ENCODE data around the gene KIAA1549.
"Not testable (repeated sequence)": the region's sequence is repeated elsewhere in the genome, so short reads cannot be mapped to it uniquely, and the experiment has no call there.

KIAA1549 gene

DNA sequence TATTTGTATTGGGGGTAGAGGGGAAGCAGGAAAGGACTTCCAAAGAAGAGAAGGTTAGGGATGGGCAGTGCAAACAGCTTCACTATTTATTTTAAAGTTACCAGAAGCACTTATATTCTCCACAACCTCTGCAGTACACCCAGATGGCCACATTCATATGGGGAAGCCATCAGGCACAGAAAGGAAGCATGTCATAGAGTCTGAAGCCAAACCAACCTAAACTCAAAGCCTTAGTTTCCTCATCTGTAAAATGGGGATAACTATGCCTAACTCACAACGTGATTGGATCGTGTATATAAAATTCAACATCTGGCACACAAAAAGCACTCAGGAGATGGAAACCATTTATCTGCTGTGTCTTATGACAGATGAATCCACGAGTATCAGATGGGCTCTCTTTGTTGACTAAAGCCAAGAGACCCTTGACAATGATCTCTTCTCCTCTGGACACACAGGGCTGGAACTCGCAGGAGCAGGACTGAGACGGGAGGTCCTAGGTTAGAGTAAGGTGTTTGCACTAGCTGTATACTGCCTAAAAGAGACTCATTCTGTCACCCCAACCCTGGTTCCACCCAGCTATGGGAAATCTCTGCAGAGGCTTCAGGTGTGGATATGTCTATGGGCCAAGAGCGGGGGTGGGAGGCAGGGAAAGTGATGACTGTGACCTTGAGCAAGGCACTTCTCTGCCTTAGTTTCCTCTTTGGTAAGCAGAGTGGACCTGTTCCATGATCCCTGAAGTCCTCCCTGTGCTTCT lies 1.8 kb downstream of the KIAA1549 start:
- H3K9me2 ChIP-seq (replicated peaks; ENCODE audit: insufficient read depth, low read length) = no peaks in the 10 kb centered on the region
- H4K20me1 ChIP-seq (ENCODE audit: low read depth, low read length) = no peaks in the 10 kb centered on the region
- no peak overlapping the region for H3K27ac ChIP-seq (ENCODE audit: low read depth, low read length)
- H3K36me3 ChIP-seq (ENCODE audit: low read length) = no peaks in the 10 kb centered on the region
- H3K27me3 ChIP-seq (ENCODE audit: low read length) = no peaks in the 10 kb centered on the region
- no peak overlapping the region for H2AFZ ChIP-seq (ENCODE audit: low read depth, low read length, severe bottlenecking)
- no peak overlapping the region for H3K4me2 ChIP-seq (ENCODE audit: low read depth, low read length, poor library complexity, severe bottlenecking)
- no peak overlapping the region for H3K4me3 ChIP-seq (ENCODE audit: insufficient read depth, low read length, poor library complexity, severe bottlenecking)
- no peaks in the 10 kb centered on the region for H3K79me2 ChIP-seq (ENCODE audit: insufficient read depth, low read length)
- H3K9me3 ChIP-seq (ENCODE audit: insufficient read depth, low read length) = no peaks in the 10 kb centered on the region
- no peaks in the 10 kb centered on the region for H3F3A ChIP-seq (ENCODE audit: insufficient read depth)
- H3K9ac ChIP-seq (ENCODE audit: low read length) = no peak overlapping the region
- TF ChIP-seq EZH2phosphoT487 (conservative IDR thresholded peaks at IDR 0.05; ENCODE audit: low read length) = no peak
- TF ChIP-seq, protein P1, sequence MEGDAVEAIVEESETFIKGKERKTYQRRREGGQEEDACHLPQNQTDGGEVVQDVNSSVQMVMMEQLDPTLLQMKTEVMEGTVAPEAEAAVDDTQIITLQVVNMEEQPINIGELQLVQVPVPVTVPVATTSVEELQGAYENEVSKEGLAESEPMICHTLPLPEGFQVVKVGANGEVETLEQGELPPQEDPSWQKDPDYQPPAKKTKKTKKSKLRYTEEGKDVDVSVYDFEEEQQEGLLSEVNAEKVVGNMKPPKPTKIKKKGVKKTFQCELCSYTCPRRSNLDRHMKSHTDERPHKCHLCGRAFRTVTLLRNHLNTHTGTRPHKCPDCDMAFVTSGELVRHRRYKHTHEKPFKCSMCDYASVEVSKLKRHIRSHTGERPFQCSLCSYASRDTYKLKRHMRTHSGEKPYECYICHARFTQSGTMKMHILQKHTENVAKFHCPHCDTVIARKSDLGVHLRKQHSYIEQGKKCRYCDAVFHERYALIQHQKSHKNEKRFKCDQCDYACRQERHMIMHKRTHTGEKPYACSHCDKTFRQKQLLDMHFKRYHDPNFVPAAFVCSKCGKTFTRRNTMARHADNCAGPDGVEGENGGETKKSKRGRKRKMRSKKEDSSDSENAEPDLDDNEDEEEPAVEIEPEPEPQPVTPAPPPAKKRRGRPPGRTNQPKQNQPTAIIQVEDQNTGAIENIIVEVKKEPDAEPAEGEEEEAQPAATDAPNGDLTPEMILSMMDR (IDR thresholded peaks at IDR 0.05; ENCODE audit: insufficient read depth, low read length, poor library complexity, severe bottlenecking) = no peak

DNA sequence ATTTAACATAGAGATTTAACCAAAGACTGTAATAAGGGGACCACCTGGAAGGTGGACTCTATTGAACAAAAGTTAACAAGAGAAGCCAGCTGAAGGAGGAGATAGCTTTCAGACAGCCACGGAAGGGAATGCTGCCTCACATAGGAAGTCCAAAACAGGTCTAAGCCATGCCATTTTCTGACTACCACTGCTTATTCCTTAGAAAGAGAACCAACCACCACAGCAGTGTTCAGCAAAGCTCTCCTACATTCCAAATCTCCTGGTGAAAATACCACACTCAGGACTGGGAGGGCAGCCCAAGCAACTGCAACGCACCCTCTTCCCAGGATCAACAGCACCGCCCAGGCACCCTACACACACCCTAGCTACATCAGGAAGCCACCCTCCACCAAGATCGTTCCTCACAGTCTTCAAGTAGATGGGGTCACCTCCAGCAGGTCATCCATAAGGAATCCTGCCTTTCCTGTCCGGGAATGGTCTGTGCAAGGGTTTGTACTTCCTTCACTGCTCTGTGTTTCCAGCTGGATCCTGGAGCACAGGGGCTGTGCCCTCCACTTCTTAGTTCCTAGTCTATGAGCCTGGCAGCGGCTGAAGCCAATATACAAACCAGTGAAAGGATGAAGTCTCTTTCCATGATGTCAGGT lies 2.5 kb downstream of the KIAA1549 start:
- Histone ChIP-seq H3K9ac (ENCODE audit: low read length) (no peak overlapping the region), H2AFZ (ENCODE audit: low read depth, low read length, severe bottlenecking) (no peak overlapping the region), H3K36me3 (ENCODE audit: low read length) (no peaks in the 10 kb centered on the region), H3K4me3 (ENCODE audit: insufficient read depth, low read length, poor library complexity, severe bottlenecking) (no peak overlapping the region), H3K27me3 (ENCODE audit: low read length) (no peaks in the 10 kb centered on the region), H3K9me3 (ENCODE audit: insufficient read depth, low read length) (no peaks in the 10 kb centered on the region), H3F3A (ENCODE audit: insufficient read depth) (no peaks in the 10 kb centered on the region), H4K20me1 (ENCODE audit: low read depth, low read length) (no peaks in the 10 kb centered on the region), H3K27ac (ENCODE audit: low read depth, low read length) (no peak overlapping the region), H3K79me2 (ENCODE audit: insufficient read depth, low read length) (no peaks in the 10 kb centered on the region), H3K4me2 (ENCODE audit: low read depth, low read length, poor library complexity, severe bottlenecking) (no peak overlapping the region), H3K9me2 (replicated peaks; ENCODE audit: insufficient read depth, low read length) (no peaks in the 10 kb centered on the region)
- TF ChIP-seq EZH2phosphoT487 (conservative IDR thresholded peaks at IDR 0.05; ENCODE audit: low read length) = no peak
- TF ChIP-seq, protein P1 (IDR thresholded peaks at IDR 0.05; ENCODE audit: insufficient read depth, low read length, poor library complexity, severe bottlenecking) = no peak

DNA sequence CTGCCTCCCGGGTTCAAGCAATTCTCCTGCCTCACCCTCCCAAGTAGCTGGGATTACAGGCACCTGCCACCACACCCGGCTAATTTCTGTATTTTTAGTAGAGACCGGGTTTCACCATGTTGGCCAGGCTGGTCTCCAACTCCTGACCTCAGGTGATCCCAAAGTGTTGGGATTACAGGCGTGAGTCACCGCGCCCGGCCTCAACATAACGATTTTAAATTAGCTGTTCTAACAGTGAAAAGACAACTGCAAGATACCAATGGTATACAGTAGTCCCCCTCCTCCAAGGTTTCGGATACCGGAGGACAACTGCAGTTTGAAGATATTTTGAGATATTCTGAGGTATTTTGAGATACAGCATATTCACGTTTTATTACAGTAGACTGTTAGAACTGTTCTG lies 5.0 kb downstream of the KIAA1549 start:
- H3K79me2 ChIP-seq (ENCODE audit: insufficient read depth, low read length); H3K9ac ChIP-seq (ENCODE audit: low read length); H3K27me3 ChIP-seq (ENCODE audit: low read length): not testable (repeated sequence)

More for the DNA sequence above, 5.0 kb downstream of the KIAA1549 start:
- not testable (repeated sequence) for H3K4me2 ChIP-seq (ENCODE audit: low read depth, low read length, poor library complexity, severe bottlenecking); H3K4me3 ChIP-seq (ENCODE audit: insufficient read depth, low read length, poor library complexity, severe bottlenecking); H2AFZ ChIP-seq (ENCODE audit: low read depth, low read length, severe bottlenecking); H3K9me3 ChIP-seq (ENCODE audit: insufficient read depth, low read length); H3K9me2 ChIP-seq (replicated peaks; ENCODE audit: insufficient read depth, low read length); H3K36me3 ChIP-seq (ENCODE audit: low read length); H3F3A ChIP-seq (ENCODE audit: insufficient read depth); H3K27ac ChIP-seq (ENCODE audit: low read depth, low read length); H4K20me1 ChIP-seq (ENCODE audit: low read depth, low read length)
